G401 (cell line): ENCODE measurements around the gene APCDD1L. TPM values are rescaled to one million over a fixed set of nuclear protein-coding genes. Genes with fewer than 3 reads are reported as not detected.

ENCODE experiments used
- DNase-seq: peaks from one replicate; pipeline ENCODE4 v3.0.0-alpha.2; 2015; ENCODE audit warnings: low spot score
- in situ Hi-C: cut with HindIII; loops from 2 replicates; pipeline ENCODE4 v1.10.0; 2016; ENCODE audit warnings: low sequenced_read_pairs, mixed read lengths
- total RNA-seq: library from RNA; depleted of rRNA; stranded (reverse); fragments of >200 nt; shearing (Covaris generic); gene quantifications from 2 replicates; pipeline ENCODE4 v1.2.3, GENCODE V29; 2014

APCDD1L gene
- total RNA-seq, 1 experiment from 2014 or later = not detected

DNA sequence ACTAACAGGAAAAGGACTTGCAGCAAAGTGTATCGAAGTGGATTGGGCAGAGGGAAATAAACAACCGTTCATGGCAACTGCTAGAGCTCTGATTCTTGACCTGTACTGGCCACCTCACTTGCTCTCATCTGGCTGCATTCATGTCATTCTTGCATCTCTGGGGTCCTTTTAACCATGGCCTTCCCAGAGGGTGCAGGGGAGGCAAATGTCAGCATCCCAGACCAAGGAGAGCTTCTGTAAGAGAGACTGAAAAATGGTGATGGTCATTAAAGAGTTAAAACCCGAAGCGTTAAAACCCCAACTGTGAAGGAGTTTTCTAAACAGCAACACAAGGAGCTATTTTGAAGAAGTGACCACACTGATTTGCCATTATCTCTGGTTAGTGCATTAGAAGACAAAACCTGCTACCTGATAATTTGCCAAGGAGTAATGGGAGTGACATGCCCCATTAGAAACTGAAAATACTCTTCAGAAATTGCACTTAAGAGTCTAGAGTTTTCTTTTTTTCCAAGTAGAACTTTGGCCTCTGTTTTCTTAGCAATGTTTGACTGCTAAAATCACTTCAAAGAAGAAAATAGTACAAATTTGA lies 62.4 kb downstream of the APCDD1L start:
- in situ Hi-C loops = no loop called here
- no peak for DNase-seq

DNA sequence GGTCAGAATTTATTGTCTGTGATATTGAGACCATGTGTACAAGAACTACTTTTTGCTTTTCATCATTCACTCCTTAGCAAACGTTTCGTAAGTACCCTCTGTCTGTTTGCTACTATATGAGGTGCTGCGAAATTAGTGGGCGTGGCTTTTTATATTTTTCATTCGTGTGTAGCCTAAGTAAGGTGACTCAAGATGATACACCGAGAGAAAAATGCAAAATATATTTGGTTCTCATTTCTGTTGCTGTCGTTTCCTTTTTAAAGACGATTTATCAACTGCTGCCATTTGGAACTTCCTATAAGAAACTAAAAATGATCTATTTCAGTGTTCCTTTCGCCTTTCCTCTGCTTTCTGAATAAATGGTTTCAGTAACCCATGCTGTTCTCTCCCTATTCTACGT lies 64.9 kb downstream of the APCDD1L start:
- no peak for DNase-seq
- in situ Hi-C loops = no loop called here

- DNase-seq = peak; percentile 30
- in situ Hi-C loops = loop anchor here (25.0 kb wide), 1 partner anchor 212 kb away; the partner anchor contains the start of gene ANKRD60
Measured at GRCh38 chr20:58449681-58450221, 65.4 kb downstream of the APCDD1L start.

GRCh38 chr20:58448958-58449357 lies 66.2 kb downstream of the APCDD1L start:
- in situ Hi-C loops = loop anchor here (25.0 kb wide), 1 partner anchor 212 kb away; the partner anchor contains the start of gene ANKRD60

DNA sequence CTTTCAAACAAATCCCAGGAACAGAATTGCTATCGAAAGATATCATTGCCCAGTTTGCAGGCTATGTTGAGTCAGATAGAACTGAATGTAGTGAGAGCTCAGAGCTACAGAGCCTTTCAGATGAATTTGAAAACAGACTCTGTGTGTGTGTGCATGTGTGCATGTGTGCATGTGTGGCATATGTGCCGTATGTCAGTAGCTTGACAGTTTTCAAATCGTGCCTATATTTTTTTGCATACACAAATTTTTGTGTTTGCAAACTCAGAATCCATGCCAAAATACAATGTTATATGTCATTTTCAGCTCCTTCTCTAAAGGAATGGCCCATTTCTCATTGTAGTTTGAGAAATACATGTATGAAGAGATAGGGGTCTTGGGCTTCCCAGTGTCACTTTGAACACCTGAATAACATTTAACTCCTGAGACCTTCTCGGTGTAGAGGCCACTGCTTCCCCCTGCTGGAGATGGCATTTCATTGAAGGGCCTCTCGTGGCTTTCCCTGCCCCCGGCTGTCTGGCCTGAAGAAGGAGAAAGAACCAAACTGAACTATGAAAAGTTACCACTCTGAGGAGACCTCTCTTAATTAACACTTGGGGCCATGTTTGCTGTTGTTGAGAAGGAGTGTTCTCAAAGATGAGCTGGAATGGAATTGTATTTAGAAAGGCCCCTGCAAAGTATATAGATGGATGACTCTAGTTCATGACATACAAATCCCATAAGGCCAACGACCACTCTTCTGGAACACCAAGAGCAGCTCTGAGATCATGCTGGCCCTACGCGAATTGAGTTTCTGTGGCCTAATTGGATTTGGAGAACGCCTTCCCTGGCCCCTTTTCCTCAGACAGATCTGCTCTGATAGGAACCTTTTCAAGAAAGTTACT lies 67.4 kb downstream of the APCDD1L start:
- DNase-seq = peak; percentile 29
- in situ Hi-C loops = loop anchor here (25.0 kb wide), 1 partner anchor 210 kb away; the partner anchor contains the start of gene ANKRD60

More at GRCh38 chr20:58448958-58449357, 66.2 kb downstream of the APCDD1L start:
- no peak for DNase-seq

- peak; percentile 42 for DNase-seq
- in situ Hi-C loops = loop anchor here (25.0 kb wide), 1 partner anchor 210 kb away; the partner anchor contains the start of gene ANKRD60
Measured at GRCh38 chr20:58446960-58447265, 68.3 kb downstream of the APCDD1L start.

DNA sequence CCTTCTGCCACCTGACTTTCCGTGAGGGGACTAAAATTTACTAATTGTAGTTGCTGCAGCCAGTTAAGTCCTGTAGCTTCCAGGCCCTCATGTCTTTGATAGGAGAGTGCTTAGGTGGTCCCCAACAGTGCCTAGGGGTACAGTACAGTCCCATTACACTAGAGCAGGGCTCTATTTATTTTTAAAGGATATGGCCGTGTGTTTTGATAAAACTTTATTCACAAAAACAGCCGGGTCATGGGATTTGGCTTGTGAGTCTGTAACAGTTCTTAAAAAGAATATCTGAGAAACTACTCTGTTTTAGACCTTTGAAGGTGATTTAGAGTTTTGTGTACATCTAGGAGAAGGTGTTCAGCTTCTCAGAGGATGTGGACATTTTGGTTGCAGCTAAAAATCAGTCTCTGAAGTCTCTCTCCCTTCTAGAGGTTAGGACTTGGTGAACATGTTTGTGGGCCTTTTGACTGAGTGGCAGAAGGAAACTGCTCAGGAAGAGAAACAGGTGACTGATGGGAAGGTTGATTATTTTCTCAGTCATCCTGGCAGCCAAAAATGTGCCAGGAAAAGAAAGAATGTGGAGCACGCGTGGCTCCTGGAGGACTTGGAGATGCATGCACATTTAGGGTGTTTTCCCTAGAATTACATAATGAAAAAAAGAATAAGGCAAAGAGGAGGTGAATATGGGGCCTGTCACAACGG lies 68.8 kb downstream of the APCDD1L start:
- in situ Hi-C loops = loop anchor here (25.0 kb wide), 1 partner anchor 209 kb away; the partner anchor contains the start of gene ANKRD60

DNA sequence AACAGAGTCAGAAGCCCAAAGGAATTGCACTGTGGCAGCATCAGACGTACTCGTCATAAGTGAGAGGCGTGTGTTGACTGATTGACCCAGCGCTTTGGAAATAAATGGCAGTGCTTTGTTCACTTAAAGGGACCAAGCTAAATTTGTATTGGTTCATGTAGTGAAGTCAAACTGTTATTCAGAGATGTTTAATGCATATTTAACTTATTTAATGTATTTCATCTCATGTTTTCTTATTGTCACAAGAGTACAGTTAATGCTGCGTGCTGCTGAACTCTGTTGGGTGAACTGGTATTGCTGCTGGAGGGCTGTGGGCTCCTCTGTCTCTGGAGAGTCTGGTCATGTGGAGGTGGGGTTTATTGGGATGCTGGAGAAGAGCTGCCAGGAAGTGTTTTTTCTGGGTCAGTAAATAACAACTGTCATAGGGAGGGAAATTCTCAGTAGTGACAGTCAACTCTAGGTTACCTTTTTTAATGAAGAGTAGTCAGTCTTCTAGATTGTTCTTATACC lies 70.4 kb downstream of the APCDD1L start:
- in situ Hi-C loops = loop anchor here (25.0 kb wide), 1 partner anchor 208 kb away; the partner anchor contains the start of gene ANKRD60
- no peak for DNase-seq

More for the DNA sequence above, 68.8 kb downstream of the APCDD1L start:
- DNase-seq = peak; percentile 53

DNA sequence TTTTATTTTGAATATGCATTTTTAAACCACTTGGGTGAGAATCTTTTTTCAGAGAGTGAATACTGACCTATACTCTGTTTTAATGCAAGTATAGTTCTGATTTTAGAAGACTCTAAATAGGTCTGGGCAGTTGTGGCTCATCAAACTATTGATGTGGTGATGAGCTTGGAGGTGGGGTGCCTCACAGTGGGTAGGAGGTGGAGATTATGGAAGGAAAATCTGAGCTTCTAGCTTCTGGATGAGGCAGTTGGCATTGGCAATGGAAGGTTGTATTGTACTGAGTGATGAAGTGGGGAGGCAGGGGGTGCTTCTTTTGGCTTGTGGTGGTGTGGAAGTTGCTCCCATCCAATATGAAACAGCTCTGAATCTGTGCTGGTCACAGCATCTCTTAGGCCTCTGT lies 73.5 kb downstream of the APCDD1L start:
- in situ Hi-C loops = loop anchor here (25.0 kb wide), 1 partner anchor 204 kb away; the partner anchor contains the start of gene ANKRD60
- no peak for DNase-seq

GRCh38 chr20:58440021-58440767 lies 75.0 kb downstream of the APCDD1L start:
- in situ Hi-C loops = loop anchor here (25.0 kb wide), 1 partner anchor 203 kb away; the partner anchor contains the start of gene ANKRD60
- DNase-seq = no peak

DNA sequence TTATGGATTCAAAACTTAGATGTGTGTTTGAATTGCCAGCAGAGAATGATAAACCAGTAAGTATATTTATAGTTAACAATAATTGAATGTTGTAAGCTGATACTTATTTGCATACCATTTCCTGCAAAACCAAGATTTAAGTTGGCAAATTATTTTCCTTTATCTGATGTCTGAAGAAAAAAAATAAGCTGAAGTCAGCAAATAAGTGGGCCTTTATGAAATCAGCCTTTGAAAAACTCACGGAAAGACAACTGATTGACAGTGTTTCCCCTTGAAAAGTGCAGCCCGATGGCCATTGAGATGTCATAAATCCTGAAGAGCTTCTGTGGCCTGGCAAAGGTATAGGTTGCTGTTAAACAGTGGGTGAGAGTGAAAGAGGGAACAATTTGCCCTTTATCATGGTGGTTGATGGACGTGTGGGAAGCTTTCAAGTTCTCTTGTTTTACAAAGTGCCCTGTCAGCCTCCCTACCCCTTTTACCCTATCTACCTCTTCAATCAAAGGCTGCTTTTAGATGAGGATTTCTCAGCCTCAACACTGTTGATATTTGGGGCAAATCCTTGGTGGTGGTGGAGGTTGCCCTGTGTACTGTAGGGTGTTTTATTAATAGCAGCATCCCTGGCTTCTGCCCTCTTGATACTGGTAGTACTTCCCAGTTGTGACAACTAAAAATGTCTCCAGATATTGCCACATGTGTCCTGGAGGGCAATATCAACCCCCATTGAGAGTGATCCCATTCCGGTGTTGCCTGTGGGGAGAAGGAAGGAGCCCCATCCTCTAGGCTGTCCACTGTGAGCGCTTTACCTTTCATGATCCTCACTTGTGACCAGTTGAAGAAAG lies 76.0 kb downstream of the APCDD1L start:
- in situ Hi-C loops = loop anchor here (25.0 kb wide), 1 partner anchor 202 kb away; the partner anchor contains the start of gene ANKRD60
- DNase-seq = no peak

- in situ Hi-C loops = loop anchor here (25.0 kb wide), 1 partner anchor 200 kb away; the partner anchor contains the start of gene ANKRD60
- DNase-seq = no peak
Measured at GRCh38 chr20:58436868-58437645, 78.1 kb downstream of the APCDD1L start.

GRCh38 chr20:58435237-58435636 lies 80.0 kb downstream of the APCDD1L start:
- in situ Hi-C loops = loop anchor here (25.0 kb wide), 1 partner anchor 198 kb away; the partner anchor contains the start of gene ANKRD60
- no peak for DNase-seq

DNA sequence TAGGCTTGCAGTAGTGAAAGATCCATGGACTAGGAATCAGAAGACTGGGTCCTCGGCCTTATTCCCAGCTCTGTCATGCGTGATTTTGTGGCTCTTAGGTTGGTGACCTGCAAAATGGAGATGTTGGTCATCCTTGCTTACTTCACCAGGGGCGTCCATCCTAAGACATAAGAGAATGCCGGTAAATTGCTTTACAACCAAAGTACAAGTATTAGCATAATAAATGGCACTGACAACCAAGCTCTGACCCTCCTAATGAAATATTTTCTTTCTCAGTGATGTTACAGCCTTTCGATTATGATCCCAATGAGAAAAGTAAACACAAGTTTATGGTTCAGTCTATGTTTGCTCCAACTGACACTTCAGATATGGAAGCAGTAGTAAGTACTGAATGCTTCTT lies 80.9 kb downstream of the APCDD1L start:
- in situ Hi-C loops = loop anchor here (25.0 kb wide), 1 partner anchor 197 kb away; the partner anchor contains the start of gene ANKRD60
- no peak for DNase-seq

DNA sequence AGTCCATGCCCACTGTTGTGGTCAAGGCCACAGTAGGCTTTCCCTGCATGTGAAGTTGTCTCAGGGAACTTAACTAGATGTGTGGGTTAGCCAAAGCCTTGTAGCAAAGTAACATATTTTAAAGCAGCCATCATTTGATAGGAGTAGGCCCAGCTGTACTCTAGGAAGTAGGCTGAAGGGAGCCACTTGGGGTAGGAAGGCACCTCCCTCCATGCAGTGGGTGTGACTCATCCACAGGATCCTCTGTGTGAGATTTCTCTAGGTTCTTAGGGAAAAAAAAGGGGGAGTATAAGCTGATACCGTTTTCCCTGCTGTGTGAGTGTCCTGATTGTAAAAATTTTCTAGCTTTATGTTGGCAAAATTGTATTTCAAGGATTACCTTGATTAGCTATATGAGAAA lies 81.4 kb downstream of the APCDD1L start:
- in situ Hi-C loops = loop anchor here (25.0 kb wide), 1 partner anchor 196 kb away; the partner anchor contains the start of gene ANKRD60
- no peak for DNase-seq

GRCh38 chr20:58433029-58433647 lies 82.1 kb downstream of the APCDD1L start:
- in situ Hi-C loops = loop anchor here (25.0 kb wide), 1 partner anchor 196 kb away; the partner anchor contains the start of gene ANKRD60
- DNase-seq = no peak
